ENCODE measurements around the gene RMND5B. TPM values are rescaled to one million over a fixed set of nuclear protein-coding genes. Genes with fewer than 3 reads are reported as not detected.
A peak's percentile ranks its signal among the peaks of the same experiment; 100 is the strongest.

The RMND5B gene
- total RNA-seq, 6 experiments from 2014 or later, result 18.2 to 23.3 (median 21.9) TPM

DNA sequence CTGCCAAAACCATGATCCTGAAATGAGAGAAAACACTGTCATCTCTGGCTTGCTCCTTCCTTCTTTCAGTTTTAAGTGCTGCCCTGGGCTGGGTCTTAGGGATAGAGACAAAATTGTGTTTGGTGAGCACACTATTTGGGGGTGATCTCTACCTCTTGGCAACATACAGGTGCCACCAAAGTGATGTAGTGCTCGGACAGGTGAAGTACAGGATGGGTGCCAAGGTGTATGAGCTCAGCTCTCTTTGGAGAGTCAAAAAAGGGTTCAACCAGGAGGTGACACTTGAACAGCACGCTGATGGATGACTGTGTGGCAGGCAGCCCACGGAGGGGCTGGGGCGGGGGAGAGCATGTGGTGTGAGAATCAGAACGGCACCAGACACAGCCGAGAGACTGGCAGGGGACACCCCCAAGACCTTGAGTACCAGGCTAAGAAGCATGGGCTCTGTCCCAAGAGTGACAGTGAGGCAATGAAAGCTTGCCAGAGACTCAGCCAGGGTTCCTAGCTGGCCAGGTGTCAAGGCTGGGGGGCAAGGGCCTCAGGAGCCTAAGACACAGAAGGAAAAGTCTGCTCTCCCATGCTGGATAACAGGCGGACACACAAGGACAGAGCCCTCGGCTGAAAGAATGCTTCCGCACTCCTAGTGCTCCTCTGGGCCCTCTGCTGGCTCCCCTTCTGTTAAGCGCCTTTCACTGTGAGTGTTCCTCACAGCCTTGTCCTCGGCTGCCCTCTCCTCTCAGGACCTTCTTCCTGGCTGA is 20.3 kb downstream of the RMND5B start:
- Mint-ChIP-seq H3K36me3 (ENCODE audit: low read depth) (peaks cover 38% of the 10 kb centered on the region; the same call in 1 of the 2 replicates), H3K4me1 (ENCODE audit: low read depth) (peaks cover 35% of the 10 kb centered on the region), H3K9me3 (no peaks in the 10 kb centered on the region), H3K27ac (peak overlapping the region; percentile 32; the same call in 1 of the 2 replicates), H3K4me3 (peak overlapping the region; percentile 62), H3K27me3 (ENCODE audit: insufficient read depth) (no peaks in the 10 kb centered on the region; the same call in 1 of the 2 replicates)
- peak; percentile 27 for TF ChIP-seq CTCF (IDR thresholded peaks at IDR 0.05)
- no peak for DNase-seq

GRCh38 chr5:178152491-178153444 is 22.0 kb downstream of the RMND5B start:
- H3K27ac Mint-ChIP-seq, result peak overlapping the region; percentile 88
- H3K4me1 Mint-ChIP-seq (ENCODE audit: low read depth), result peaks cover 30% of the 10 kb centered on the region
- no peak for TF ChIP-seq CTCF (IDR thresholded peaks at IDR 0.05)
- no peaks in the 10 kb centered on the region for H3K9me3 Mint-ChIP-seq
- DNase-seq, result no peak
- no peaks in the 10 kb centered on the region; the same call in 1 of the 2 replicates for H3K27me3 Mint-ChIP-seq (ENCODE audit: insufficient read depth)
- H3K4me3 Mint-ChIP-seq, result peak overlapping the region; percentile 95
- H3K36me3 Mint-ChIP-seq (ENCODE audit: low read depth), result peaks cover 37% of the 10 kb centered on the region; the same call in 1 of the 2 replicates

GRCh38 chr5:178153530-178154340 is 22.9 kb downstream of the RMND5B start, which contains the start of gene NHP2:
TSS of gene NHP2 (minus strand) at chr5:178153885. CDS start at chr5:178153817, 68 bp downstream.
- Mint-ChIP-seq H3K4me1 (ENCODE audit: low read depth) (peaks cover 30% of the 10 kb centered on the region), H3K27me3 (ENCODE audit: insufficient read depth) (no peaks in the 10 kb centered on the region; the same call in 1 of the 2 replicates)

DNA sequence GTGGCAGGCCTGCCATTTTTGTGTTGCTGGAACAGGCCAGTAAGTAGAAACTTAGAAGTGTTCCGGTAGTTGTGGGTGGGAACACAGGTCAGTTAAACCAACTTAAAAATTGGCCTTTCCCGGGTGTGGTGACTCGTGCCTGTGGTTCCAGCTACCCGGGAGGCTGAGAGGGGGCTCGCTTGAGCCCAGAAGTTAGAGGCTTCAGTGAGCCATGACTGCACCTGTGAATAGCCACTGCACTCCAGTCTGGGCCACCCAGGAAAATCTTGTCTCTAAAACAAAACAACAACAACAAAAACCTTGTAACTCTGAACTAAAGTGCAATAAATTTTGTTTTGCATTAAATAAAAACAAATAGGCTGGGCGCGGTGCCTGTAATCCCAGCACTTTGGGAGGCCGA is 24.3 kb downstream of the RMND5B start:
- no peak overlapping the region for H3K27ac Mint-ChIP-seq
- no peak for DNase-seq
- H3K4me3 Mint-ChIP-seq, result no peak overlapping the region
- no peak for TF ChIP-seq CTCF (IDR thresholded peaks at IDR 0.05)
- no peaks in the 10 kb centered on the region; the same call in none of the 2 replicates for H3K27me3 Mint-ChIP-seq (ENCODE audit: insufficient read depth)
- H3K36me3 Mint-ChIP-seq (ENCODE audit: low read depth), result peaks cover 19% of the 10 kb centered on the region; the same call in 1 of the 2 replicates
- no peaks in the 10 kb centered on the region for H3K9me3 Mint-ChIP-seq
- H3K4me1 Mint-ChIP-seq (ENCODE audit: low read depth), result peaks cover 25% of the 10 kb centered on the region

More at GRCh38 chr5:178153530-178154340, 22.9 kb downstream of the RMND5B start, which contains the start of gene NHP2:
- Mint-ChIP-seq H3K27ac (peak within 1 kb of the TSS; percentile 88), H3K4me3 (peak within 1 kb of the TSS; percentile 95), H3K9me3 (no peaks in the 10 kb centered on the region), H3K36me3 (ENCODE audit: low read depth) (peaks cover 27% of the 10 kb centered on the region; the same call in 1 of the 2 replicates)
- no peak for TF ChIP-seq CTCF (IDR thresholded peaks at IDR 0.05)
- peak; percentile 98 for DNase-seq

- Mint-ChIP-seq H3K36me3 (ENCODE audit: low read depth) (no peaks in the 10 kb centered on the region), H3K9me3 (no peaks in the 10 kb centered on the region), H3K27me3 (ENCODE audit: insufficient read depth) (peaks cover 25% of the 10 kb centered on the region), H3K4me1 (ENCODE audit: low read depth) (no peaks in the 10 kb centered on the region), H3K4me3 (no peak overlapping the region), H3K27ac (no peak overlapping the region)
- no peak for DNase-seq
- TF ChIP-seq CTCF (IDR thresholded peaks at IDR 0.05), result no peak
These were observed 29.4 kb downstream of the RMND5B start for GRCh38 chr5:178160176-178160575.

All from HFFc6 (cell line).